ENCODE measurements around the gene ARHGEF10L.

The ARHGEF10L gene

GRCh38 chr1:17542645-17543044 is 3.1 kb downstream of the ARHGEF10L start:
- Mint-ChIP-seq H3K27me3 (ENCODE audit: low read depth, poor library complexity) (peaks cover 2% of the 10 kb centered on the region), H3K9me3 (peaks cover 7% of the 10 kb centered on the region), H3K4me1 (peaks cover 57% of the 10 kb centered on the region), H3K36me3 (ENCODE audit: low read depth) (peaks cover 13% of the 10 kb centered on the region), H3K27ac (no peak overlapping the region), H3K4me3 (no peak overlapping the region)
- DNase-seq = no peak
- TF ChIP-seq, protein P1, sequence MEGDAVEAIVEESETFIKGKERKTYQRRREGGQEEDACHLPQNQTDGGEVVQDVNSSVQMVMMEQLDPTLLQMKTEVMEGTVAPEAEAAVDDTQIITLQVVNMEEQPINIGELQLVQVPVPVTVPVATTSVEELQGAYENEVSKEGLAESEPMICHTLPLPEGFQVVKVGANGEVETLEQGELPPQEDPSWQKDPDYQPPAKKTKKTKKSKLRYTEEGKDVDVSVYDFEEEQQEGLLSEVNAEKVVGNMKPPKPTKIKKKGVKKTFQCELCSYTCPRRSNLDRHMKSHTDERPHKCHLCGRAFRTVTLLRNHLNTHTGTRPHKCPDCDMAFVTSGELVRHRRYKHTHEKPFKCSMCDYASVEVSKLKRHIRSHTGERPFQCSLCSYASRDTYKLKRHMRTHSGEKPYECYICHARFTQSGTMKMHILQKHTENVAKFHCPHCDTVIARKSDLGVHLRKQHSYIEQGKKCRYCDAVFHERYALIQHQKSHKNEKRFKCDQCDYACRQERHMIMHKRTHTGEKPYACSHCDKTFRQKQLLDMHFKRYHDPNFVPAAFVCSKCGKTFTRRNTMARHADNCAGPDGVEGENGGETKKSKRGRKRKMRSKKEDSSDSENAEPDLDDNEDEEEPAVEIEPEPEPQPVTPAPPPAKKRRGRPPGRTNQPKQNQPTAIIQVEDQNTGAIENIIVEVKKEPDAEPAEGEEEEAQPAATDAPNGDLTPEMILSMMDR (IDR thresholded peaks at IDR 0.05) = no peak

DNA sequence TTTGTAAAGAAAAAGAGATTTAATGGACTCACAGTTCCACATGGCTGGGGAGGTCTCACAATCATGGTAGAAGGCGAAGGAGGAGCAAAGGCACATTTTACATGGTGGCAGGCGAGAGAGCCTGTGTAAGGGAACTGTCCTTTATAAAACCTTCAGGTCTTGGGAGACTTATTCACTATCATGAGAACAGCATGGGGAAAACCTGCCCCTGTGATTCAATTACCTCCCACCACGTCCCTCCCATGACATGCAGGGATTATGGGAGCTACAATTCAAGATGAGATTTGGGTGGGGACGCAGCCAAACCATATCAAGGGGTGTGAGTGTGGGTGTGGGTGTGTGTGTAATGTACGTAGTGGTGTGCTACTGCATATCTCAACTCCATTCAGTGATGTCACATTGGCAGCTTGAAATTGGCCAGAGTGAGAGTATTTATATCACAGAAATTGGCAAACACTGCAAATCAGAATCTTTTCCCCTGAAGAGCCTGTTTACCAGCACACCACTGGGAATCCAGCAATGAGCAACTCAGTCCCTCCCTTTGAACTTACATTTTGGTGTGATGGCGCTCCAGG is 5.4 kb downstream of the ARHGEF10L start:
- Mint-ChIP-seq H3K4me3 (no peak overlapping the region), H3K9me3 (peaks cover 7% of the 10 kb centered on the region), H3K4me1 (peaks cover 52% of the 10 kb centered on the region), H3K36me3 (ENCODE audit: low read depth) (peaks cover 18% of the 10 kb centered on the region), H3K27ac (peak overlapping the region; percentile 70), H3K27me3 (ENCODE audit: low read depth, poor library complexity) (peaks cover 2% of the 10 kb centered on the region)
- TF ChIP-seq, protein P1 (IDR thresholded peaks at IDR 0.05) = no peak
- DNase-seq = no peak

GRCh38 chr1:17545356-17545755 is 5.9 kb downstream of the ARHGEF10L start:
- H3K9me3 Mint-ChIP-seq = peaks cover 7% of the 10 kb centered on the region
- DNase-seq = no peak
- no peak overlapping the region for H3K4me3 Mint-ChIP-seq
- H3K4me1 Mint-ChIP-seq = peaks cover 54% of the 10 kb centered on the region
- TF ChIP-seq, protein P1 (IDR thresholded peaks at IDR 0.05) = no peak
- peaks cover 2% of the 10 kb centered on the region for H3K27me3 Mint-ChIP-seq (ENCODE audit: low read depth, poor library complexity)
- H3K36me3 Mint-ChIP-seq (ENCODE audit: low read depth) = peaks cover 18% of the 10 kb centered on the region
- H3K27ac Mint-ChIP-seq = peak overlapping the region; percentile 24

DNA sequence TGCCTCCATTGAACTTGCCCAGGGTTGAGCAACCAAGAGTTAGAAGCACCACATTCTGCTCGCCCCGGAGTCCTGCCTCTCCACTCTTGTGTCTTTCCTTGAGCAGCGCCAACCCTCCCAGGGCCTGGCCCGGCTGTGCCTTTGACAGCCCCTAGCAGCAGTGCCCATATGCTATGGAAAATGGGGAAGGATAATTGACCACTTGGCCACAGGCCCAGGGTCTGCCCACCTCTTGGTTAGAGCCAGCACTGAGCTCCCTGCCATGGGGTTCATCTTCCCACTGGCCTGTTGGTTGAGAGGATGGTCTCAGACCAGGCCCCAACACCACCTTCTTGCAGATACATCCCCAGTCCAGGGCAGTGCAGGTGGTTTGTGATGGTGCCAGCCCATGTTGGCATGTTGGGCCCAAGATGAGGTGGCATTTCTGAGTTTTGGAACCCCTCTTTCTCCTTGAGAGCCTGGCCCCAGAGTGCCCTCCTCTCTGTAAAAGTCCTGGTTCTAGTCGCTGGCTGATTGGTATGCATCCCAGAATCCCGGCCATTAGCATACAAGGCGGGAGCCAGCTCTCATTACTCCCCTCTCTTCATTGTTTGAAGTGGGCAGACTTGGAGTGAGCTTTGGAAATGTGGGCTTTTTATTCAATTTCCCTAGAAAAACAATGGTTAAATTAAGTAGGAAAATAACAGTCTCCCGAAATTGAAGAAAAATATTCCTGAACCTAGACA is 7.6 kb downstream of the ARHGEF10L start:
- H3K9me3 Mint-ChIP-seq = peaks cover 7% of the 10 kb centered on the region
- no peak for DNase-seq
- H3K4me3 Mint-ChIP-seq = no peak overlapping the region
- H3K27me3 Mint-ChIP-seq (ENCODE audit: low read depth, poor library complexity) = peaks cover 9% of the 10 kb centered on the region
- TF ChIP-seq, protein P1 (IDR thresholded peaks at IDR 0.05) = no peak
- peaks cover 18% of the 10 kb centered on the region for H3K36me3 Mint-ChIP-seq (ENCODE audit: low read depth)
- no peak overlapping the region for H3K27ac Mint-ChIP-seq
- peaks cover 60% of the 10 kb centered on the region for H3K4me1 Mint-ChIP-seq

GRCh38 chr1:17549384-17549783 is 9.9 kb downstream of the ARHGEF10L start:
- Mint-ChIP-seq H3K4me1 (peaks cover 66% of the 10 kb centered on the region), H3K4me3 (no peak overlapping the region), H3K9me3 (peaks cover 7% of the 10 kb centered on the region), H3K27ac (no peak overlapping the region), H3K36me3 (ENCODE audit: low read depth) (peaks cover 18% of the 10 kb centered on the region), H3K27me3 (ENCODE audit: low read depth, poor library complexity) (peaks cover 11% of the 10 kb centered on the region)
- no peak for DNase-seq
- TF ChIP-seq, protein P1 (IDR thresholded peaks at IDR 0.05) = no peak

Data from nephron progenitor cell (in vitro differentiated cells).